ENCODE data around the gene MT4. TPM values are rescaled to one million over a fixed set of nuclear protein-coding genes. Genes with fewer than 3 reads are reported as not detected.

MT4 gene
- total and polyA plus RNA-seq, 2 of the 4 experiments (the other 2 are of a cell fraction), result not detected

GRCh38 chr16:56583351-56584168 is 18.7 kb downstream of the MT4 start:
- WGBS, 2 experiments (ENCODE audit: extremely low coverage in 2 of 2, insufficient read length in 1 of 2), result 100% methylated on average over 1 of the region's 11 CpGs; no CpG with 5 or more reads in 1 of the 2 experiments
- CTCF ChIA-PET, result no interaction called here

More at GRCh38 chr16:56583351-56584168, 18.7 kb downstream of the MT4 start:
- DNase-seq (no peak), ATAC-seq (ENCODE audit: low read depth) (no peak)
- H3K79me1 ChIP-seq (ENCODE audit: low read depth in 1 of 2, low read length in 2 of 2), result no peaks in the 10 kb centered on the region
- H3K9me3 ChIP-seq (ENCODE audit: control insufficient read depth, insufficient read depth, low read length), result no peaks in the 10 kb centered on the region; the same call in 1 of the 2 replicates
- H3K56ac ChIP-seq (ENCODE audit: extremely low read depth, insufficient read depth, low read length), result no peak overlapping the region
- no peak overlapping the region for H2AK9ac ChIP-seq (replicated peaks; ENCODE audit: low read depth, low read length, poor library complexity)
- H3K4me1 ChIP-seq (ENCODE audit: control insufficient read depth, insufficient read depth, low read length), result no peaks in the 10 kb centered on the region
- dilution Hi-C loops (cut with HindIII; ENCODE audit: low sequenced_read_pairs, unreplicated experiment) (no loop called here), in situ Hi-C loops (cut with MboI; ENCODE audit: low sequenced_read_pairs) (no loop called here), intact Hi-C loops (cut with micrococcal nuclease) (no loop called here)
- H3K9ac ChIP-seq (ENCODE audit: low read depth, low read length), result no peak overlapping the region
- H2AFZ ChIP-seq (replicated peaks; ENCODE audit: low read length, poor library complexity), result no peak overlapping the region
- H2AK5ac ChIP-seq (ENCODE audit: low read depth, low read length), result no peak overlapping the region
- no peak overlapping the region for H2BK20ac ChIP-seq (ENCODE audit: low read depth, low read length)
- no peak overlapping the region for H3K18ac ChIP-seq (ENCODE audit: low read depth, low read length)
- no TSS peak for BruUV-seq (replicated peaks)
- H3K27ac ChIP-seq (ENCODE audit: insufficient read depth, low read length), result no peak overlapping the region
- no peak overlapping the region for H3K4me3 ChIP-seq (ENCODE audit: insufficient read depth, low read depth, low read length)
- H3K23ac ChIP-seq (ENCODE audit: low read depth, low read length), result no peak overlapping the region
- no peak overlapping the region for H4K8ac ChIP-seq (ENCODE audit: low read depth in 2 of 2, low read length in 2 of 2)
- H3K27me3 ChIP-seq (ENCODE audit: control insufficient read depth, insufficient read depth, low read length), result peaks cover 50% of the 10 kb centered on the region
- no peak overlapping the region for H2BK15ac ChIP-seq (ENCODE audit: low read depth, low read length)
- no peak overlapping the region for H2BK120ac ChIP-seq (ENCODE audit: low read depth, low read length)
- H3K36me3 ChIP-seq (ENCODE audit: control insufficient read depth, insufficient read depth, low read length), result no peaks in the 10 kb centered on the region
- H4K5ac ChIP-seq (ENCODE audit: low read depth, low read length), result no peak overlapping the region
- TF ChIP-seq RAD21 (IDR thresholded peaks at IDR 0.05; ENCODE audit: low read length) (no peak), NFE2L2 (IDR thresholded peaks at IDR 0.05; ENCODE audit: low read depth, low read length) (no peak), MAFK (IDR thresholded peaks at IDR 0.05; ENCODE audit: low read depth, low read length) (no peak), RCOR1 (IDR thresholded peaks at IDR 0.05; ENCODE audit: insufficient replicate concordance, low read length) (no peak), CEBPB (IDR thresholded peaks at IDR 0.05; ENCODE audit: low read depth, low read length) (no peak), USF2 (IDR thresholded peaks at IDR 0.05; ENCODE audit: low read depth, low read length) (no peak)
- H4K20me1 ChIP-seq (ENCODE audit: insufficient read depth, low read length), result no peaks in the 10 kb centered on the region
- no peaks in the 10 kb centered on the region for H3K9me1 ChIP-seq (ENCODE audit: insufficient read depth, low read length)
- H3K14ac ChIP-seq (replicated peaks; ENCODE audit: low read depth, low read length), result no peak overlapping the region
- POLR2A ChIA-PET (ENCODE audit: unreplicated experiment), result no interaction called here
- H2BK5ac ChIP-seq (ENCODE audit: low read depth, low read length, poor library complexity, severe bottlenecking), result no peak overlapping the region
- H4K91ac ChIP-seq (ENCODE audit: insufficient read depth, low read depth, low read length), result no peak overlapping the region
- no peak overlapping the region for H3K4ac ChIP-seq (ENCODE audit: low read depth, low read length)
- H3K4me2 ChIP-seq (ENCODE audit: low read depth, low read length), result no peak overlapping the region

All from IMR-90 (cell line).